Endodermal cell (in vitro differentiated cells): ENCODE data around the gene MKRN2. TPM values are rescaled to one million over a fixed set of nuclear protein-coding genes. Genes with fewer than 3 reads are reported as not detected.

ENCODE experiments used
- DNase-seq: peaks from one replicate; pipeline ENCODE4 v3.0.0-alpha.2; 2017
- H3K27ac ChIP-seq: 2 replicates; pipeline ENCODE4 v1.5.1; 2013; ENCODE audit warnings: mild to moderate bottlenecking, low read depth, low read length, moderate library complexity
- H3K27me3 ChIP-seq: 2 replicates; pipeline ENCODE4 v1.6.1; 2013; ENCODE audit warnings: mild to moderate bottlenecking, low read length, moderate library complexity; ENCODE audit not compliant: insufficient read depth, control insufficient read depth, poor library complexity, severe bottlenecking
- H3K36me3 ChIP-seq: 2 replicates; pipeline ENCODE4 v1.7.0; 2013; ENCODE audit warnings: mild to moderate bottlenecking, low read length, moderate library complexity; ENCODE audit not compliant: control insufficient read depth, insufficient read depth
- H3K4me1 ChIP-seq: one replicate; pipeline ENCODE4 v1.7.0; 2013; ENCODE audit warnings: low read length; ENCODE audit not compliant: control insufficient read depth, insufficient read depth
- H3K4me3 ChIP-seq: 2 replicates; pipeline ENCODE4 v1.5.1; 2013; ENCODE audit warnings: mild to moderate bottlenecking, low read length, moderate library complexity
- H3K9ac ChIP-seq: 2 replicates; pipeline ENCODE4 v1.6.1; 2013; ENCODE audit warnings: mild to moderate bottlenecking, low read length, moderate library complexity; ENCODE audit not compliant: poor library complexity, severe bottlenecking; ENCODE audit errors: extremely low read depth
- H3K9me3 ChIP-seq: 2 replicates; pipeline ENCODE4 v1.6.1; 2013; ENCODE audit warnings: mild to moderate bottlenecking, low read length, moderate library complexity; ENCODE audit not compliant: control insufficient read depth
- H3K27ac Mint-ChIP-seq: 2 replicates; pipeline ENCODE4 v1.8.0; 2020; ENCODE audit warnings: mixed read lengths
- H3K27me3 Mint-ChIP-seq: 2 replicates; pipeline ENCODE4 v1.8.0; 2021; ENCODE audit warnings: mild to moderate bottlenecking, mixed read lengths; ENCODE audit not compliant: insufficient read depth
- H3K36me3 Mint-ChIP-seq: 2 replicates; pipeline ENCODE4 v1.8.0; 2020; ENCODE audit warnings: low read depth, mixed read lengths
- H3K4me1 Mint-ChIP-seq: 2 replicates; pipeline ENCODE4 v1.8.0; 2020; ENCODE audit warnings: mixed read lengths
- H3K4me3 Mint-ChIP-seq: 2 replicates; pipeline ENCODE4 v1.8.0; 2020; ENCODE audit warnings: mild to moderate bottlenecking, moderate library complexity, mixed read lengths
- H3K9me3 Mint-ChIP-seq: 2 replicates; pipeline ENCODE4 v1.8.0; 2020; ENCODE audit warnings: mild to moderate bottlenecking, mixed read lengths
- WGBS, 2 experiments: methylation state at CpG; one replicate each; pipeline versions ENCODE4 v1.1.5 to v1.1.7; 2013; ENCODE audit warnings: missing lambda C conversion rate in 2 of 2, mixed read lengths in 1 of 2; ENCODE audit not compliant: insufficient coverage in 1 of 2, insufficient read length in 1 of 2; 5-methylcytosine and 5-hydroxymethylcytosine counted together
- total RNA-seq, 2 donors: library from RNA; stranded (reverse); fragmentation: NEBNext Ultra II Directional in 1 of 2; extraction: Animal tissue kit (Norgen Biotek cat#: 25700) in 1 of 2; gene quantifications; 2 replicates in 1 of 2; 3 replicates in 1 of 2; pipeline ENCODE4 v1.2.1, GENCODE V29; 2021
- TF ChIP-seq, protein P1 (sequence below): fragments of 200-600 bp; sonication (generic); conservative IDR thresholded peaks from 2 replicates; pipeline ENCODE4 v1.5.0; 2021; ENCODE audit warnings: antibody characterized with exemption, mild to moderate bottlenecking

The MKRN2 gene
- total RNA-seq, 2 donors from 2014 or later, result 18.8 to 23.3 TPM

DNA sequence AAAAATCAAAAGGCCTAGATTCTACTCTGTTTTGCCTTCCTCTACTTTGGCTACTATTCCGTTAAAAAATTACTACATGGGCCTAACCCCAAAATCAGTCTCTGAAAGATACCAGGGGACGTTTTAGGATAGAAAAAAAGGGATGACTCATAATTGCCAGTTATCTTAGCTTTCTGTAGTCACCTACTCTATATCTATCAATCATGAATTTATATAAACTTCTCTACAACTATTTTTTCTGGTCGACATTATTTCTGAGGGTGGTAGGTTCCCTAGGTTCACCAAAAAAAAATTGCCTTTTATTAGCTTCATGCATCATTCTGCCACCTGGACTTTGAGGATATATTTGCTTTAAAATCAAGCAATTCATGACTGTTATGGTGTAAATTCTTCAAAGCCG, 70.5 kb downstream of the MKRN2 start:
- Histone ChIP-seq H3K4me3 (no peak overlapping the region), H3K9ac (no peak overlapping the region), H3K36me3 (no peaks in the 10 kb centered on the region), H3K9me3 (no peaks in the 10 kb centered on the region), H3K27ac (no peak overlapping the region), H3K4me1 (peaks cover 8% of the 10 kb centered on the region), H3K27me3 (no peaks in the 10 kb centered on the region)
- Mint-ChIP-seq H3K27ac (no peak overlapping the region), H3K9me3 (no peaks in the 10 kb centered on the region), H3K4me3 (no peak overlapping the region), H3K36me3 (no peaks in the 10 kb centered on the region), H3K27me3 (no peaks in the 10 kb centered on the region), H3K4me1 (peaks cover 19% of the 10 kb centered on the region)
- DNase-seq, result no peak
- TF ChIP-seq, protein P1, sequence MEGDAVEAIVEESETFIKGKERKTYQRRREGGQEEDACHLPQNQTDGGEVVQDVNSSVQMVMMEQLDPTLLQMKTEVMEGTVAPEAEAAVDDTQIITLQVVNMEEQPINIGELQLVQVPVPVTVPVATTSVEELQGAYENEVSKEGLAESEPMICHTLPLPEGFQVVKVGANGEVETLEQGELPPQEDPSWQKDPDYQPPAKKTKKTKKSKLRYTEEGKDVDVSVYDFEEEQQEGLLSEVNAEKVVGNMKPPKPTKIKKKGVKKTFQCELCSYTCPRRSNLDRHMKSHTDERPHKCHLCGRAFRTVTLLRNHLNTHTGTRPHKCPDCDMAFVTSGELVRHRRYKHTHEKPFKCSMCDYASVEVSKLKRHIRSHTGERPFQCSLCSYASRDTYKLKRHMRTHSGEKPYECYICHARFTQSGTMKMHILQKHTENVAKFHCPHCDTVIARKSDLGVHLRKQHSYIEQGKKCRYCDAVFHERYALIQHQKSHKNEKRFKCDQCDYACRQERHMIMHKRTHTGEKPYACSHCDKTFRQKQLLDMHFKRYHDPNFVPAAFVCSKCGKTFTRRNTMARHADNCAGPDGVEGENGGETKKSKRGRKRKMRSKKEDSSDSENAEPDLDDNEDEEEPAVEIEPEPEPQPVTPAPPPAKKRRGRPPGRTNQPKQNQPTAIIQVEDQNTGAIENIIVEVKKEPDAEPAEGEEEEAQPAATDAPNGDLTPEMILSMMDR, result no peak
- 94 to 100% methylated on average over 2 to 4 of the region's 4 CpGs for WGBS, 2 experiments

DNA sequence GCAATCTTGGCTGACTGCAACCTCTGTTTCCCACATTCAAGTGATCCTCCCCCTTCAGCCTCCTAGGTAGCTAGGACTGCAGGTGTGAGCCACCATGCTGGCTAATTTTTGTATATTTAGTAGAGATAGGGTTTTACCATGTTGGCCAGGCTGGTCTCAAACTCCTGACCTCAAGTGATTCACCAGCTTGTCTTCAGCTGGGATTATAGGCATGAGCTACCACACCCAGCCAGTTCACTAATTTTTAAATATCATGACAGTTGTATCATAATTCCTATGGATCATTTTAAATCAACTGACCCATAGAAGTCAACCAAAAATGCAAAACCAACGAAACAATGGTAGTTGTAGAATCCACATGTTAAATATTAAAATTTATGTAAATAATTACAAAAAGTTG, 71.9 kb downstream of the MKRN2 start:
- WGBS, 2 experiments, result no CpG with 5 or more reads among the region's 1 CpG
- H3K36me3 ChIP-seq, result no peaks in the 10 kb centered on the region
- TF ChIP-seq, protein P1, result no peak
- Mint-ChIP-seq H3K36me3 (no peaks in the 10 kb centered on the region), H3K9me3 (no peaks in the 10 kb centered on the region), H3K4me1 (peaks cover 24% of the 10 kb centered on the region), H3K27me3 (no peaks in the 10 kb centered on the region), H3K4me3 (no peak overlapping the region), H3K27ac (no peak overlapping the region)
- H3K27me3 ChIP-seq, result no peaks in the 10 kb centered on the region
- no peak overlapping the region for H3K27ac ChIP-seq
- H3K4me3 ChIP-seq, result no peak overlapping the region
- H3K9ac ChIP-seq, result no peak overlapping the region
- DNase-seq, result no peak
- H3K9me3 ChIP-seq, result no peaks in the 10 kb centered on the region
- peaks cover 8% of the 10 kb centered on the region for H3K4me1 ChIP-seq

DNA sequence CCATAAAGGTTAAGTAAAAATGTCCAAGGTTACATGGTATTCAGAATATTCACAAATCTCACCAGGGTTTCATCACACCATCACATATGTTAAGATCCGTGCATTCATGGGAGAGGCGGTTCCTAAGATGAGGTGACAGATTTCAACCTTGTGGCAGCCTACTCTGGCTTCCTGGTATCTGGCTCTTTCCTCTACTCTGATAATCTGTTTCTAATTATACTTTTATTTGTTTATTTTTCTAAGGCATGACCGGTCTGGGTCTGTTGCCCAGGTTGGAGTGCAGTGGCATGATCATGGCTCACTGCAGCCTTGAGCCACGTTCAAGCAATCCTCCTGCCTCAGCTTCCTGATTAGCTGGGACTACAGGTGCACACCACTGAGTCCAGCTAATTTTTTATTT, 72.7 kb downstream of the MKRN2 start:
- Mint-ChIP-seq H3K27ac (no peak overlapping the region), H3K4me1 (peaks cover 24% of the 10 kb centered on the region), H3K27me3 (no peaks in the 10 kb centered on the region), H3K4me3 (no peak overlapping the region), H3K36me3 (no peaks in the 10 kb centered on the region), H3K9me3 (no peaks in the 10 kb centered on the region)
- TF ChIP-seq, protein P1, result no peak
- H3K36me3 ChIP-seq, result no peaks in the 10 kb centered on the region
- no peaks in the 10 kb centered on the region for H3K27me3 ChIP-seq
- H3K9ac ChIP-seq, result no peak overlapping the region
- H3K4me1 ChIP-seq, result peaks cover 8% of the 10 kb centered on the region
- no peak overlapping the region for H3K4me3 ChIP-seq
- H3K27ac ChIP-seq, result no peak overlapping the region
- no peaks in the 10 kb centered on the region for H3K9me3 ChIP-seq
- DNase-seq, result no peak
- WGBS, 2 experiments, result 94 to 100% methylated on average over 4 of the region's 4 CpGs
